Measurements from ENCODE around the gene HMCN2.

GRCh38 chr9:130354806-130355205 lies 89.2 kb downstream of the HMCN2 start:
- TF ChIP-seq, protein P1, sequence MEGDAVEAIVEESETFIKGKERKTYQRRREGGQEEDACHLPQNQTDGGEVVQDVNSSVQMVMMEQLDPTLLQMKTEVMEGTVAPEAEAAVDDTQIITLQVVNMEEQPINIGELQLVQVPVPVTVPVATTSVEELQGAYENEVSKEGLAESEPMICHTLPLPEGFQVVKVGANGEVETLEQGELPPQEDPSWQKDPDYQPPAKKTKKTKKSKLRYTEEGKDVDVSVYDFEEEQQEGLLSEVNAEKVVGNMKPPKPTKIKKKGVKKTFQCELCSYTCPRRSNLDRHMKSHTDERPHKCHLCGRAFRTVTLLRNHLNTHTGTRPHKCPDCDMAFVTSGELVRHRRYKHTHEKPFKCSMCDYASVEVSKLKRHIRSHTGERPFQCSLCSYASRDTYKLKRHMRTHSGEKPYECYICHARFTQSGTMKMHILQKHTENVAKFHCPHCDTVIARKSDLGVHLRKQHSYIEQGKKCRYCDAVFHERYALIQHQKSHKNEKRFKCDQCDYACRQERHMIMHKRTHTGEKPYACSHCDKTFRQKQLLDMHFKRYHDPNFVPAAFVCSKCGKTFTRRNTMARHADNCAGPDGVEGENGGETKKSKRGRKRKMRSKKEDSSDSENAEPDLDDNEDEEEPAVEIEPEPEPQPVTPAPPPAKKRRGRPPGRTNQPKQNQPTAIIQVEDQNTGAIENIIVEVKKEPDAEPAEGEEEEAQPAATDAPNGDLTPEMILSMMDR (conservative IDR thresholded peaks at IDR 0.05; ENCODE audit: low read length), result no peak
- TF ChIP-seq EZH2phosphoT487 (IDR thresholded peaks at IDR 0.05; ENCODE audit: borderline replicate concordance, low read depth, low read length), result no peak

Data from OCI-LY7 (cell line).